Islet precursor cell (in vitro differentiated cells): ENCODE results near the gene DDX39A.
"Not testable (repeated sequence)": the region's sequence is repeated elsewhere in the genome, so short reads cannot be mapped to it uniquely, and the experiment has no call there.

Source experiments
- DNase-seq: peaks from one replicate; pipeline ENCODE4 v3.0.0-alpha.2; 2018

DDX39A gene

DNA sequence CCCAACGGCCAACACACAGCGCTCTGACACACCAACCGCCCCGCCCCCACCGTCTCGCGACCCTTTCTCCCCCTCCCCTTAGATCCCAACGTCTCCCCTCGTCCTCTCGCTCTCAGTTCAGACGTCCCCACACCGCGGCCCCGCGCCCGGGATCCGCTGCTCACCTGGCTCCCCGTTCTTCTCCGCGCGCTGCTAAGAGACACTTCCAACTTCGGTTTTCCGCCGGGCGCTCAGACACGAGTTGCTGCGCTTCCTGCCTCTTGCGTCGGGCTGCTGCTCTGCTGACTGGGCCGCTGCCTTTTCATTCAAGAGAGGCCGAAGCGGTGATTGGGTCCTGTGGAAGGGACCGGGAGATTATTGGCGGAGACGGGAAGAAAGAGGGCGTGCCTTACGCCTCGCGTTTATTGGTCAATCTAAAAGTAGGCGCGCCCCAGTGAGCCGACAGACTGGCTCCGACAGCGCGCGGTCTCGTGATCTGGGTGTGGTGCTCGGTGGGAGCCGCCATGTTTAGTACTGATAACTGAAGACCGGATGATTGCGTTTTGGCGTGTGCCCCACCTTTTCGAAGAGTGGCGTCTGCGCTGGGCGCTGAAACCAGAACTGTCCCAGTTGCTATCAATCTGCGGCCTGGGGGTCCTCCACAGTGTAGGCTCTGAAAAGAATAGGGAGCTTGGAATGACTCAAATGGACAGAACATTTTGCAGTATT is at the start of gene DDX39A:
TSS of gene DDX39A (minus strand) at position 236 of the 708 bp plus-strand sequence. CDS start 6,121 bp downstream, outside the sequence.
- DNase-seq, result peak; percentile 99

DNA sequence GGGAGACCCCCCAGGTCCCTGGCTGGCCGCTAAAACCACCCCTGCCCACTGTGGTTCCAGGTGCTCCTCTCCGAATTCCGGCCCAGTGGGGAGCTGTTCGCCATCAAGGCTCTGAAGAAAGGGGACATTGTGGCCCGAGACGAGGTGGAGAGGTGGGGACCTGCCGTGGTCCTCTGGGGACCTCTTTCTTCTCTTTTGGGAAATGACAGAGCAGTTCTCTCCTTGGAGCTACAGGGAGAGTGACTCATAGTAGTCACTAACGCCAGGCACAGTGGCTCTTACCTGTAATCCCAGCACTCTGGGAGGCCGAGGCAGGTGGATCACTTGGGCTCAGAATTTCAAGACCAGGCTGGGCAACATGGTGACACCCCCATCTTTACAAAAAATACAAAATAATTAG is 48.7 kb upstream of the DDX39A start:
- DNase-seq, result peak; percentile 59

DNA sequence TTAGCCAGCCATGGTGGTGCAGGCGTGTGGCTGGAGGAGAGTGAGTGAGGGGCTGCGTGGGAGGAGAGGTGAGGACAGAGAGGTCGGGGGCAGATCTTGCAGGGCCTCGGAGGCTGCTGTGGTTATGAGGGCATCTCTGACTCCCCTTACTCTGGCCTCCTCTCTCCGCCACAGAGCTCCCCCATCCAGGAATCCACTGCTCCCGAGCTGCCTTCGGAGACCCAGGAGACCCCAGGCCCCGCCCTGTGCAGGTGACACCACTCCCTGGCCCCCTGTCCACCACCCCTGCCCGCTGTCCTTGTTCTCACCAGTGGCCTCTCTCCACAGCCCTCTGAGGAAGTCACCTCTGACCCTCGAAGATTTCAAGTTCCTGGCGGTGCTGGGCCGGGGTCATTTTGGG is 48.2 kb upstream of the DDX39A start:
- DNase-seq, result no peak

DNA sequence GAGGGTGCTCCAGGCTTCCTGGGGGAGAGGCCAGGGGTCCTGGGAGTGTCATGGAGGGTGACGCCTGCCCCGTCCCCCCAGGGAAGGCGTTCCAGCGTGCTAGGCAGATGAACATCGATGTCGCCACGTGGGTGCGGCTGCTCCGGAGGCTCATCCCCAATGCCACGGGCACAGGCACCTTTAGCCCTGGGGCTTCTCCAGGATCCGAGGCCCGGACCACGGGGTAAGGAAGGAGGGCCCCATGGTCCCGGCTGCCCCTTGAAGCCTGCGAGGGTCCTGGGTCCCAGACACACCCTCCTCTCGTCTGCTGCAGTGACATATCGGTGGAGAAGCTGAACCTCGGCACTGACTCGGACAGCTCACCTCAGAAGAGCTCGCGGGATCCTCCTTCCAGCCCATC is 44.6 kb upstream of the DDX39A start:
- no peak for DNase-seq

DNA sequence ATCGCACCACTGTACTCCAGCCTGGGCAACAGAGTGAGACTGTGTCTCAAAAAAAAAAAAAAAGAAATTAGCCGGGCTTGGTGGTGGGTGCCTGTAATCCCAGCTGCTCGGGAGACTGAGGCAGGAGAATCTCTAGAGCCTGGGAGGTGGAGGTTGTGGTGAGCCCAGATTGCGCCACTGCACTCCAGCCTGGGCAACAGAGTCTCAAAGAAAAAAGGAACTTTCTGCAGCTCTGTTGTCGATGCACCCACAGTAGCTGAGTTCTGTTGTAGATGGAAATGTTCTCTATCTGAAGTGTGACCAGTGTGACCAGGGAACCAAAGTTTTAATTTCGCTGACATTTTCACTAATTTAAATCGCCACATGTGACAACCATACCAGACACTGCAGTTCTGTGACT is 43.3 kb upstream of the DDX39A start:
- not testable (repeated sequence) for DNase-seq

GRCh38 chr19:14460935-14461334 is 41.8 kb upstream of the DDX39A start:
- DNase-seq, result no peak

DNA sequence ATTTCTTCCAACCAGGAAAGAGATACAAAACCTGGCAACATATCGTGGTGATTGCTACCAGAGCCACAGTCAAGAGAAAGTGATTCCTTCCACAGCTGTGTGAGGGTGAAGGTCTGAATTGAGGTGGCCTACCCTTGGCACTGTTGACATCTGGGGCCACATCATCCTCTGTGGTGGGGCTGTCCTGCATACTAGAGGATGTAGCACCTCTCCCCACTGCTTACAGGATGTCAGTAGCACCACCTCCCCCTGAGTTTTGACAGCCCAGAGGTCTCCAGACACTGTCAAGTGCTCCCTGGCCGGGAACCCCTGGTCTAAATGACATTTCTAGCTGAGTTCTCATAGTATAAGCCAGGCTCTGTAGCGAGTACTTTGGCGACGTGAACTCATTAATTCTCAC is 40.6 kb upstream of the DDX39A start:
- DNase-seq, result no peak

- not testable (repeated sequence) for DNase-seq
These were observed 33.2 kb upstream of the DDX39A start for GRCh38 chr19:14452303-14452702.

- DNase-seq, result no peak
These were observed 31.7 kb upstream of the DDX39A start for GRCh38 chr19:14450876-14451275.

- peak; percentile 87 for DNase-seq
These were observed 31.2 kb upstream of the DDX39A start for GRCh38 chr19:14450168-14450874.

- no peak for DNase-seq
These were observed 30.2 kb upstream of the DDX39A start for GRCh38 chr19:14449321-14449720.

- no peak for DNase-seq
These were observed 27.3 kb upstream of the DDX39A start for GRCh38 chr19:14446336-14447036.

GRCh38 chr19:14443632-14444216 is 24.6 kb upstream of the DDX39A start:
- DNase-seq, result no peak

DNA sequence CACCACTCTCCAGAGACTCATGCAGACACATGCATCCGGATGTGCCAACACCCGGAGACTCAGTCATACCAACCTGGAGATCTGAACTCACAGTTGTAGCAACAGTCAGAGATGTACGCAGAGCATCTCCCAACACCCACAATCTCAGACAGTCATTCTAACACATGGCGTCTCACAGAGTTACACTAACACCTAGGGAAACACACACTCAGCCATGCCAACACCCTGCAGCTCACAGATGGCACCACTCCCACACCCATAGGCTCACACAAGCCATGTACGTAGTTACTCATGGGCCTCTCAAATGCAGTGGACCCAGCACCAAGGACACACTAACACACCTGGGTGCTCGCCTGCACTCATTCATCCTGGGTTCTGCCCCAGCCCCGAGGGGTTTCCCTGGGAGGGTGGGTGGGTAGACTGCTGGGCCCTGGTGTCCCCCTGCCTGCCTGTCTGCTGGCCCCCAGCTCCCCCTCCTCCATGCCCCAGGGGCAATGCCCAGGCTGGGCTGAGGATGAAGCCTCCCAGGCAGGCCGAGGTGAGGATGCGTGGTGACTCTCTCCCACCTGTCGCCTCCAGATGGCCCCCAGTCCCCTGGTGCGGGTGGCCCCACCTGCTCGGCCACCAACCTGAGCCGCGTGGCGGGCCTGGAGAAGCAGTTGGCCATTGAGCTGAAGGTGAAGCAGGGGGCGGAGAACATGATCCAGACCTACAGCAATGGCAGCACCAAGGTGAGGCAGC is 23.9 kb upstream of the DDX39A start:
- DNase-seq, result no peak

GRCh38 chr19:14441041-14441938 is 22.1 kb upstream of the DDX39A start:
- DNase-seq, result no peak

- DNase-seq, result no peak
These were observed 20.9 kb upstream of the DDX39A start for GRCh38 chr19:14440049-14440448.

- no peak for DNase-seq
These were observed 19.9 kb upstream of the DDX39A start for GRCh38 chr19:14439014-14439413.

GRCh38 chr19:14437578-14438140 is 18.5 kb upstream of the DDX39A start:
- no peak for DNase-seq

DNA sequence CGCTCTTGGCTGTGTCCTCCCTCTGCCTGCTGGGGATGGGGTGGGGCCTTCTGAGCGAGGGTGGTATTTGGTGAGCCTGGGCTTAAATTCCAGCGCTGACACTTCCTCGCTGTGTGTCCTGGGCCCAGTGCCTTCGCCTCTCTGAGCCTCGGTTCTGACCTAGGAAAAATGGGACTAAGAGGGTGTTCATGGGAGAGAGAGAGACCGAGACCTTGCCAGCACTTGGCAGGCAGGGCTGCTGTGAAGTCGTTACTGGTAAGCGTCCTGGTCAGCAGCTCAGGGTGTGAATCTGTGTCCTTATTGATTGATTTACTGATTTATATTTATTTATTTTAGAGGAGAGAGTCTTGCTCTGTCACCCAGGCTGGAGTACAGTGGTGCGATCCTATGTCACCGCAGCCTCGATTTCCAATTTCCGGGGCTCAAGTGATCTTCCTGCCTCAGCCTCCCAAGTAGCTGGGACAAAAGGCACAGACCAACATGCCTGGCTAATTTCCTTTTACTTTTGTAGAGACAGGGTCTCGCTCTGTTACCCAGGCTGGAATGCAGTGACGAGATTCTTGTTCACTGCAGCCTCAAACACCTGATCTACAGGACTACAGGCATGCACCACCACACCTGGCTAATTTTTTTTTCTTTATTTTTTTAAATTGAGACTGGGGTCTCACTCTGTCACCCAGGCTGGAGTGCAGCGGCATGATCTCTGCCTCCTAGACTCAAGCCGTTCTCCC is 16.3 kb upstream of the DDX39A start:
- DNase-seq, result no peak

GRCh38 chr19:14434543-14435319 is 15.6 kb upstream of the DDX39A start:
- DNase-seq, result no peak
